Nephron (organoid): ENCODE data around the gene TUFM.
"Not testable (repeated sequence)": the region's sequence is repeated elsewhere in the genome, so short reads cannot be mapped to it uniquely, and the experiment has no call there.

Experiments
- H3K27ac Mint-ChIP-seq, 3 experiments: 2 replicates each; pipeline ENCODE4 v1.8.0; 2020; ENCODE audit warnings: mixed read lengths in 3 of 3, mild to moderate bottlenecking in 2 of 3, moderate library complexity in 1 of 3
- H3K27me3 Mint-ChIP-seq: 2 replicates; pipeline ENCODE4 v1.8.0; 2021; ENCODE audit warnings: low read depth, mild to moderate bottlenecking, moderate library complexity, mixed read lengths
- H3K36me3 Mint-ChIP-seq: 2 replicates; pipeline ENCODE4 v1.8.0; 2020; ENCODE audit warnings: low read depth, mixed read lengths
- H3K4me1 Mint-ChIP-seq: 2 replicates; pipeline ENCODE4 v1.8.0; 2020; ENCODE audit warnings: mixed read lengths
- H3K4me3 Mint-ChIP-seq, 3 experiments: 2 replicates each; pipeline ENCODE4 v1.8.0; 2020; ENCODE audit warnings: mild to moderate bottlenecking in 3 of 3, mixed read lengths in 3 of 3, moderate library complexity in 2 of 3
- H3K9me3 Mint-ChIP-seq: 2 replicates; pipeline ENCODE4 v1.8.0; 2020; ENCODE audit warnings: mixed read lengths
- TF ChIP-seq, protein P1 (sequence below), 3 experiments: fragments of 200-600 bp; sonication (generic); IDR thresholded peaks; one replicate each; pipeline ENCODE4 v1.5.0; 2021; ENCODE audit warnings: antibody characterized with exemption in 3 of 3; ENCODE audit not compliant: unreplicated experiment in 3 of 3

Gene TUFM

GRCh38 chr16:28823873-28824716 lies 22.1 kb downstream of the TUFM start:
- H3K27ac Mint-ChIP-seq, result peak overlapping the region; percentile 98 to 100 (median 99)
- no peaks in the 10 kb centered on the region for H3K9me3 Mint-ChIP-seq
- H3K36me3 Mint-ChIP-seq, result peaks cover 42% of the 10 kb centered on the region
- peak overlapping the region; percentile 95 to 99 (median 99) for H3K4me3 Mint-ChIP-seq
- TF ChIP-seq, protein P1, sequence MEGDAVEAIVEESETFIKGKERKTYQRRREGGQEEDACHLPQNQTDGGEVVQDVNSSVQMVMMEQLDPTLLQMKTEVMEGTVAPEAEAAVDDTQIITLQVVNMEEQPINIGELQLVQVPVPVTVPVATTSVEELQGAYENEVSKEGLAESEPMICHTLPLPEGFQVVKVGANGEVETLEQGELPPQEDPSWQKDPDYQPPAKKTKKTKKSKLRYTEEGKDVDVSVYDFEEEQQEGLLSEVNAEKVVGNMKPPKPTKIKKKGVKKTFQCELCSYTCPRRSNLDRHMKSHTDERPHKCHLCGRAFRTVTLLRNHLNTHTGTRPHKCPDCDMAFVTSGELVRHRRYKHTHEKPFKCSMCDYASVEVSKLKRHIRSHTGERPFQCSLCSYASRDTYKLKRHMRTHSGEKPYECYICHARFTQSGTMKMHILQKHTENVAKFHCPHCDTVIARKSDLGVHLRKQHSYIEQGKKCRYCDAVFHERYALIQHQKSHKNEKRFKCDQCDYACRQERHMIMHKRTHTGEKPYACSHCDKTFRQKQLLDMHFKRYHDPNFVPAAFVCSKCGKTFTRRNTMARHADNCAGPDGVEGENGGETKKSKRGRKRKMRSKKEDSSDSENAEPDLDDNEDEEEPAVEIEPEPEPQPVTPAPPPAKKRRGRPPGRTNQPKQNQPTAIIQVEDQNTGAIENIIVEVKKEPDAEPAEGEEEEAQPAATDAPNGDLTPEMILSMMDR (IDR thresholded peaks at IDR 0.05; ENCODE audit: unreplicated experiment in 3 of 3), result peak in 2 of 3 experiments; percentile 10 to 14
- no peaks in the 10 kb centered on the region for H3K27me3 Mint-ChIP-seq
- H3K4me1 Mint-ChIP-seq, result peaks cover 28% of the 10 kb centered on the region

- TF ChIP-seq, protein P1 (IDR thresholded peaks at IDR 0.05; ENCODE audit: unreplicated experiment in 3 of 3), result no peak
- Mint-ChIP-seq H3K27me3 (no peaks in the 10 kb centered on the region), H3K4me1 (peaks cover 28% of the 10 kb centered on the region), H3K4me3 (peak overlapping the region; percentile 95 to 99 (median 99)), H3K27ac (peak overlapping the region; percentile 98 to 100 (median 99)), H3K36me3 (peaks cover 38% of the 10 kb centered on the region), H3K9me3 (no peaks in the 10 kb centered on the region)
These were observed 22.8 kb downstream of the TUFM start for GRCh38 chr16:28823291-28823872.

GRCh38 chr16:28822520-28823290 lies 23.4 kb downstream of the TUFM start, which contains the start of gene ATXN2L:
Gene ATXN2L, plus strand, starts transcription at chr16:28822999. Its CDS starts 261 bp downstream, at chr16:28823260.
- Mint-ChIP-seq H3K36me3 (peaks cover 31% of the 10 kb centered on the region), H3K27me3 (no peaks in the 10 kb centered on the region), H3K27ac (peak within 1 kb of the TSS; percentile 98 to 100 (median 99)), H3K4me3 (peak within 1 kb of the TSS; percentile 95 to 99 (median 99)), H3K9me3 (no peaks in the 10 kb centered on the region), H3K4me1 (peaks cover 28% of the 10 kb centered on the region)
- TF ChIP-seq, protein P1 (IDR thresholded peaks at IDR 0.05; ENCODE audit: unreplicated experiment in 3 of 3), result no peak

GRCh38 chr16:28821874-28822519 lies 24.2 kb downstream of the TUFM start:
- Mint-ChIP-seq H3K4me3 (peak overlapping the region; percentile 91 to 93 (median 92)), H3K27me3 (no peaks in the 10 kb centered on the region), H3K4me1 (peaks cover 28% of the 10 kb centered on the region), H3K36me3 (peaks cover 24% of the 10 kb centered on the region), H3K27ac (peak overlapping the region; percentile 97 to 99 (median 97)), H3K9me3 (no peaks in the 10 kb centered on the region)
- TF ChIP-seq, protein P1 (IDR thresholded peaks at IDR 0.05; ENCODE audit: unreplicated experiment in 3 of 3), result no peak

GRCh38 chr16:28820546-28820945 lies 25.6 kb downstream of the TUFM start:
- H3K36me3 Mint-ChIP-seq, result peaks cover 13% of the 10 kb centered on the region
- H3K4me1 Mint-ChIP-seq, result peaks cover 15% of the 10 kb centered on the region
- peak overlapping the region; percentile 20 to 76 (median 36) for H3K27ac Mint-ChIP-seq
- H3K9me3 Mint-ChIP-seq, H3K27me3 Mint-ChIP-seq: not testable (repeated sequence)
- peak overlapping the region; percentile 68 to 93 (median 92) for H3K4me3 Mint-ChIP-seq
